ENCODE results near the gene PLEKHJ1.

- no peak for TF ChIP-seq CBX1 (IDR thresholded peaks at IDR 0.05; ENCODE audit: low read depth)
- TF ChIP-seq USF1 (CRISPR knock-in tag; IDR thresholded peaks at IDR 0.05): no peak
Observed at GRCh38 chr19:2223391-2223790, 12.7 kb downstream of the PLEKHJ1 start.

All from K562 (cell line).